Vagina (tissue), 2 donors: ENCODE results near the gene ARHGAP6. TPM values are rescaled to one million over a fixed set of nuclear protein-coding genes. Genes with fewer than 3 reads are reported as not detected.

Experiments
- DNase-seq, 2 donors: peaks; one replicate each; pipeline ENCODE4 v3.0.0-alpha.2; 2017; ENCODE audit errors: extremely low spot score in 2 of 2
- H3K27ac ChIP-seq: fragments of 200-600 bp; sonication (generic); one replicate; pipeline ENCODE4 v1.5.1; 2019
- H3K27me3 ChIP-seq: fragments of 200-600 bp; sonication (generic); one replicate; pipeline ENCODE4 v1.5.1; 2019
- H3K36me3 ChIP-seq, 2 donors: fragments of 200-600 bp; sonication (generic); one replicate each; pipeline ENCODE4 v1.5.1; 2017 to 2019
- H3K4me1 ChIP-seq: fragments of 200-600 bp; sonication (generic); one replicate; pipeline ENCODE4 v1.5.1; 2019
- H3K4me3 ChIP-seq, 2 donors: fragments of 200-600 bp; sonication (generic); 1 replicate in 1 of 2; 2 replicates in 1 of 2; pipeline ENCODE4 v1.5.1; 2016 to 2019
- H3K9me3 ChIP-seq: fragments of 200-600 bp; sonication (generic); one replicate; pipeline ENCODE4 v1.5.1; 2019
- POLR2A ChIP-seq, 2 donors: fragments of 450-650 bp; IDR thresholded peaks; one replicate each; pipeline ENCODE4 v1.6.1; 2017; ENCODE audit warnings: antibody characterized with exemption in 2 of 2, mild to moderate bottlenecking in 2 of 2, moderate library complexity in 2 of 2
- POLR2AphosphoS5 ChIP-seq, 2 donors: sonication (generic); formaldehyde crosslinking; IDR thresholded peaks; one replicate each; pipeline ENCODE4 v1.9.0; 2017; ENCODE audit warnings: antibody characterized with exemption in 2 of 2, mild to moderate bottlenecking in 2 of 2, low read depth in 1 of 2; ENCODE audit not compliant: insufficient read depth in 1 of 2
- intact Hi-C: fragments of 100-400 bp; cut with DNase I; formaldehyde crosslinking; loops from one replicate; pipeline ENCODE4 v1.15.1; 2023
- total RNA-seq: library from RNA; depleted of rRNA; stranded (reverse); fragments of >200 nt; gene quantifications from one replicate; pipeline ENCODE4 v1.2.3, GENCODE V29; 2016
- TF ChIP-seq, protein P1 (sequence below), 3 experiments: fragments of 450-650 bp in 2 of 3; fragments of 200-600 bp in 1 of 3; sonication (generic) in 1 of 3; IDR thresholded peaks; one replicate each; pipeline ENCODE4 v1.5.1; 2017 to 2019; ENCODE audit warnings: antibody characterized with exemption in 3 of 3, mild to moderate bottlenecking in 2 of 3, moderate library complexity in 2 of 3

Gene ARHGAP6
- total RNA-seq, 1 donor from 2014 or later, result 15.7 TPM

DNA sequence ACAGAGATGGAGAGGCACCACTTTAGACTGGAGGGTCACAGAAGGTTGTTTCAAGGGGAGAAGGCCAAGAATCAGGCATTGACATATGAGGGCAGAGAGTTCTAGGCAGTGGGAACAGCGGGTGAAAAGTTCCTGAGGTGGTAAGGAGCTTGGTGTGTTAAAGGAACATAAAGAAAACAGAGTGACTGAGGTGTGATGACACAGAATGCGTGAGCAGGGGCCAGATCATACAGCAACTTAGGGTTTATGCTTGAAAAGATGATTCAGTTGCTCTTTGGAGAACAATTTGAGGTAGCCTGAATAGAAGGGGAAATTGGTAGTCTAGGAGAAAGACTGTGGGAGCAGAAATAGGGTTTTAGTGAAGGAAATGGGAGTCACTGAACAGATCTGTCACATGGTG is 193.3 kb downstream of the ARHGAP6 start:
- Histone ChIP-seq H3K27ac (no peak overlapping the region), H3K9me3 (no peaks in the 10 kb centered on the region), H3K4me1 (no peaks in the 10 kb centered on the region), H3K4me3 (no peak overlapping the region), H3K36me3 (no peaks in the 10 kb centered on the region), H3K27me3 (no peaks in the 10 kb centered on the region)
- no peak for DNase-seq
- TF ChIP-seq POLR2A (IDR thresholded peaks at IDR 0.05), result no peak
- intact Hi-C loops, result loop anchor here (5.0 kb wide), 1 partner anchor 1515 kb away; no protein-coding TSS in a partner anchor

- Histone ChIP-seq H3K27ac (no peak overlapping the region), H3K9me3 (no peaks in the 10 kb centered on the region), H3K4me3 (no peak overlapping the region), H3K36me3 (no peaks in the 10 kb centered on the region), H3K27me3 (no peaks in the 10 kb centered on the region), H3K4me1 (no peaks in the 10 kb centered on the region)
- no peak for DNase-seq
- intact Hi-C loops, result loop anchor here (5.0 kb wide), 1 partner anchor 1517 kb away; no protein-coding TSS in a partner anchor
- TF ChIP-seq POLR2A (IDR thresholded peaks at IDR 0.05), result no peak
These were observed 195.3 kb downstream of the ARHGAP6 start for GRCh38 chrX:11470250-11470974.

DNA sequence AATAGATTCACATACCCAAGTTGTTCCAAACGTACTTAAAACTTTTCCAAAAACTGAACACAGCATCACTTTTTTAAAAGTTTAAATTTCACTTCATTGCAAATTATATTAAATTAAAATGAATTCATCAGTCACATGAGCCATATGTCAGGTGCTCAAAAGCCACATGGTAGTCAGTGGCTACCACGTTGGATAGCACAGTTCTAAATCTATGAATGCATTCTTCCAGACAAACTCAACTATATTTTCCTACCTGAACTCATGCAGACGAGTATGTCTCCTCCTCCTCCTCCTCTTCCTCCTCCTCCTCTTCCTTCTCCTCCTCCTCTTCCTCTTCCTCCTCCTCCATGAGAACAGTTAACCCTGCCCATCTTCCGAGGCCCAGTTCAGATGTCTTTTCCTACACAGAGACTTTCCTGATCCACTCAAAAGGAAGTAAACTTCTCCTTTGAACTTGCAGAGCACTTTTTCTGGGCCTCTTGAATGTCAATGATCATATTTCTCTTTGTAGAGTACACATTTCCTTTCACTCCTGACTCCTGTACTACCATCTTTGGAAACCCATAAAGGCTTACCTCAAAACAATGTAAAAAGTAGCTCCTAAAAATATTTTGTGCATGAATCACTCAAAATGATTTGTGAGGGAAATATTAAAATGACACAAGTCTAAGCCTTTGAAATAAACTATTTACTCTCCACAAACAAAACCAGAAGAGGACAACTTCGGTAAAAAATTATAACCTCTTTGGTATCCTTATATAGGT is 199.9 kb downstream of the ARHGAP6 start:
- H3K4me1 ChIP-seq, result no peaks in the 10 kb centered on the region
- no peaks in the 10 kb centered on the region for H3K36me3 ChIP-seq
- no peak overlapping the region for H3K4me3 ChIP-seq
- DNase-seq, result no peak
- TF ChIP-seq, protein P1, sequence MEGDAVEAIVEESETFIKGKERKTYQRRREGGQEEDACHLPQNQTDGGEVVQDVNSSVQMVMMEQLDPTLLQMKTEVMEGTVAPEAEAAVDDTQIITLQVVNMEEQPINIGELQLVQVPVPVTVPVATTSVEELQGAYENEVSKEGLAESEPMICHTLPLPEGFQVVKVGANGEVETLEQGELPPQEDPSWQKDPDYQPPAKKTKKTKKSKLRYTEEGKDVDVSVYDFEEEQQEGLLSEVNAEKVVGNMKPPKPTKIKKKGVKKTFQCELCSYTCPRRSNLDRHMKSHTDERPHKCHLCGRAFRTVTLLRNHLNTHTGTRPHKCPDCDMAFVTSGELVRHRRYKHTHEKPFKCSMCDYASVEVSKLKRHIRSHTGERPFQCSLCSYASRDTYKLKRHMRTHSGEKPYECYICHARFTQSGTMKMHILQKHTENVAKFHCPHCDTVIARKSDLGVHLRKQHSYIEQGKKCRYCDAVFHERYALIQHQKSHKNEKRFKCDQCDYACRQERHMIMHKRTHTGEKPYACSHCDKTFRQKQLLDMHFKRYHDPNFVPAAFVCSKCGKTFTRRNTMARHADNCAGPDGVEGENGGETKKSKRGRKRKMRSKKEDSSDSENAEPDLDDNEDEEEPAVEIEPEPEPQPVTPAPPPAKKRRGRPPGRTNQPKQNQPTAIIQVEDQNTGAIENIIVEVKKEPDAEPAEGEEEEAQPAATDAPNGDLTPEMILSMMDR (IDR thresholded peaks at IDR 0.05), result no peak
- TF ChIP-seq POLR2AphosphoS5 (IDR thresholded peaks at IDR 0.05; ENCODE audit: insufficient read depth in 1 of 2, low read depth in 1 of 2) (no peak), POLR2A (IDR thresholded peaks at IDR 0.05) (no peak)
- H3K9me3 ChIP-seq, result no peaks in the 10 kb centered on the region
- intact Hi-C loops, result no loop called here
- H3K27me3 ChIP-seq, result no peaks in the 10 kb centered on the region
- no peak overlapping the region for H3K27ac ChIP-seq

DNA sequence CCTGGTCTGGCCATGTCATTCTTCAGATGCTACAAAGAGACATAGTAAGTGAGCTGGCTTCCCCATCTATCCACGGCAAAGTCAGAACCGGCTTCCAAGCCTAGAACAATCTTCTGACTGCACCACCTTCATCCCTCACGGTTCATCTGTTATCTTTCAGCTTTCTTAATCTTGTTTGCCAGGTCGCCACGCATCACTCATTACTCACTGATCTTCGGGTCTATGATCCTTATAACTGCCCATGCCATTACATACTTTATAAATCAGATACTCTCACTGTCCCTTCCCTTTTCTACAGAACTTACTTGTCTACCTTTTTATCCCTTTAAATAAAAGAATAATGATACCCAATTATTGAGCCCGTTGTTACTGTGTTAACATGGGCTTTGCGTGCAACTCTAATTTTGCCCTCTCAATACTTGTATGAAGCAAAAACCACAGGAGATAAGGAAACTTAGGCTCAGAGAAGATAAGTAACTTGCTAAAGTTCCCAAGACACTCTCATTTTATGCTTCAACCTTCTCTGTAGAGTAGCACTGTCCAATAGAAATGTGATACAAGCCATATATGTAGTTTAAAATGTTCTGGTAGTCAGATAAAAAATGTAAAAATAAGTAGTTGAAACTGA is 200.8 kb downstream of the ARHGAP6 start:
- no peak overlapping the region for H3K4me3 ChIP-seq
- no peaks in the 10 kb centered on the region for H3K27me3 ChIP-seq
- no peak for DNase-seq
- no peaks in the 10 kb centered on the region for H3K36me3 ChIP-seq
- no peak overlapping the region for H3K27ac ChIP-seq
- no peaks in the 10 kb centered on the region for H3K4me1 ChIP-seq
- no peaks in the 10 kb centered on the region for H3K9me3 ChIP-seq
- TF ChIP-seq POLR2A (IDR thresholded peaks at IDR 0.05) (no peak), POLR2AphosphoS5 (IDR thresholded peaks at IDR 0.05; ENCODE audit: insufficient read depth in 1 of 2, low read depth in 1 of 2) (no peak)
- TF ChIP-seq, protein P1 (IDR thresholded peaks at IDR 0.05), result no peak
- intact Hi-C loops, result no loop called here

- Histone ChIP-seq H3K4me1 (no peaks in the 10 kb centered on the region), H3K27me3 (no peaks in the 10 kb centered on the region), H3K4me3 (no peak overlapping the region), H3K27ac (no peak overlapping the region), H3K9me3 (no peaks in the 10 kb centered on the region), H3K36me3 (no peaks in the 10 kb centered on the region)
- DNase-seq, result no peak
- TF ChIP-seq POLR2AphosphoS5 (IDR thresholded peaks at IDR 0.05; ENCODE audit: insufficient read depth in 1 of 2, low read depth in 1 of 2), result no peak
- no peak for TF ChIP-seq POLR2A (IDR thresholded peaks at IDR 0.05)
- TF ChIP-seq, protein P1 (IDR thresholded peaks at IDR 0.05), result no peak
- intact Hi-C loops, result no loop called here
These were observed 201.3 kb downstream of the ARHGAP6 start for GRCh38 chrX:11464380-11464779.
